HG02763 (cell line): ENCODE results near the gene BCL2L12.
"Not testable (repeated sequence)": the region's sequence is repeated elsewhere in the genome, so short reads cannot be mapped to it uniquely, and the experiment has no call there.

ENCODE experiments used
- ATAC-seq: cut with Tn5 transposase; IDR thresholded peaks from one replicate; pipeline ENCODE4 v1.9.1; 2021; ENCODE audit warnings: mild to moderate bottlenecking, moderate library complexity; ENCODE audit not compliant: unreplicated experiment

BCL2L12 gene

GRCh38 chr19:49665351-49666119 is at the start of gene BCL2L12, which contains the start of gene IRF3:
Gene BCL2L12 (plus strand): TSS chr19:49665933. CDS start chr19:49666693, 760 bp downstream.
Gene IRF3 (minus strand): TSS chr19:49665857. CDS start chr19:49664838, 1,019 bp downstream.
- peak; percentile 83 for ATAC-seq

- ATAC-seq: no peak
Observed at GRCh38 chr19:49616532-49616931, 49.2 kb upstream of the BCL2L12 start.

GRCh38 chr19:49616945-49617344 is 48.8 kb upstream of the BCL2L12 start:
- no peak for ATAC-seq

- ATAC-seq: not testable (repeated sequence)
Observed at GRCh38 chr19:49617860-49618259, 47.9 kb upstream of the BCL2L12 start.

- ATAC-seq: no peak
Observed at GRCh38 chr19:49624967-49625910, 40.5 kb upstream of the BCL2L12 start.

- no peak for ATAC-seq
Observed at GRCh38 chr19:49626226-49626625, 39.5 kb upstream of the BCL2L12 start.

- ATAC-seq: no peak
Observed at GRCh38 chr19:49629659-49630058, 36.1 kb upstream of the BCL2L12 start.

- no peak for ATAC-seq
Observed at GRCh38 chr19:49631014-49631588, 34.6 kb upstream of the BCL2L12 start.

- ATAC-seq: no peak
Observed at GRCh38 chr19:49631610-49632192, 34.0 kb upstream of the BCL2L12 start.

GRCh38 chr19:49632576-49632975 is 33.2 kb upstream of the BCL2L12 start:
- no peak for ATAC-seq

- ATAC-seq: not testable (repeated sequence)
Observed at GRCh38 chr19:49633273-49633672, 32.5 kb upstream of the BCL2L12 start.

GRCh38 chr19:49635530-49636232 is 30.1 kb upstream of the BCL2L12 start:
- no peak for ATAC-seq

- no peak for ATAC-seq
Observed at GRCh38 chr19:49636233-49636932, 29.4 kb upstream of the BCL2L12 start.

GRCh38 chr19:49637821-49638738 is 27.7 kb upstream of the BCL2L12 start:
- ATAC-seq: no peak

GRCh38 chr19:49639401-49640112 is 26.2 kb upstream of the BCL2L12 start:
- ATAC-seq: no peak

GRCh38 chr19:49640113-49640898 is 25.4 kb upstream of the BCL2L12 start, which contains the start of gene RRAS:
Gene RRAS (minus strand): TSS chr19:49640143. CDS start chr19:49640098, 45 bp downstream.
- ATAC-seq: peak; percentile 59
